GM19240 (cell line): ENCODE results near the gene DENND1A.
"Not testable (repeated sequence)": the region's sequence is repeated elsewhere in the genome, so short reads cannot be mapped to it uniquely, and the experiment has no call there.

ENCODE experiments used
- DNase-seq: peaks from one replicate; pipeline ENCODE4 v3.0.0; 2011; ENCODE audit warnings: low spot score; ENCODE audit not compliant: insufficient read length

DENND1A gene

GRCh38 chr9:123655681-123656423 lies 274.1 kb downstream of the DENND1A start:
- DNase-seq: no peak

GRCh38 chr9:123654994-123655637 lies 274.8 kb downstream of the DENND1A start:
- DNase-seq: no peak

GRCh38 chr9:123654218-123654993 lies 275.5 kb downstream of the DENND1A start:
- no peak for DNase-seq

GRCh38 chr9:123652416-123652815 lies 277.5 kb downstream of the DENND1A start:
- no peak for DNase-seq

- DNase-seq: no peak
Observed at GRCh38 chr9:123651871-123652270, 278.1 kb downstream of the DENND1A start.

GRCh38 chr9:123651273-123651672 lies 278.7 kb downstream of the DENND1A start:
- no peak for DNase-seq

- DNase-seq: no peak
Observed at GRCh38 chr9:123649909-123650308, 280.0 kb downstream of the DENND1A start.

GRCh38 chr9:123647145-123647544 lies 282.8 kb downstream of the DENND1A start:
- DNase-seq: no peak

- DNase-seq: no peak
Observed at GRCh38 chr9:123645762-123646161, 284.2 kb downstream of the DENND1A start.

GRCh38 chr9:123645126-123645525 lies 284.8 kb downstream of the DENND1A start:
- DNase-seq: no peak

- DNase-seq: no peak
Observed at GRCh38 chr9:123643518-123643917, 286.4 kb downstream of the DENND1A start.

GRCh38 chr9:123642291-123643278 lies 287.3 kb downstream of the DENND1A start:
- no peak for DNase-seq

GRCh38 chr9:123640792-123641222 lies 289.1 kb downstream of the DENND1A start:
- DNase-seq: no peak

- DNase-seq: no peak
Observed at GRCh38 chr9:123639743-123640142, 290.2 kb downstream of the DENND1A start.

GRCh38 chr9:123637945-123638634 lies 291.8 kb downstream of the DENND1A start:
- no peak for DNase-seq

GRCh38 chr9:123637606-123637944 lies 292.4 kb downstream of the DENND1A start:
- DNase-seq: no peak

- DNase-seq: not testable (repeated sequence)
Observed at GRCh38 chr9:123636805-123637204, 293.1 kb downstream of the DENND1A start.

GRCh38 chr9:123631862-123632261 lies 298.1 kb downstream of the DENND1A start:
- DNase-seq: no peak

- no peak for DNase-seq
Observed at GRCh38 chr9:123630233-123630632, 299.7 kb downstream of the DENND1A start.

- no peak for DNase-seq
Observed at GRCh38 chr9:123629531-123629930, 300.4 kb downstream of the DENND1A start.
